Smooth muscle cell (in vitro differentiated cells): ENCODE measurements around the gene CABLES1. TPM values are rescaled to one million over a fixed set of nuclear protein-coding genes. Genes with fewer than 3 reads are reported as not detected.

Source experiments
- DNase-seq: peaks from one replicate; lab custom pipeline; 2025; ENCODE audit not compliant: unreplicated experiment; lab: John Stamatoyannopoulos, UW
- H2AFZ ChIP-seq: fragments of 200-600 bp; sonication (generic); 2 replicates; pipeline ENCODE4 v1.6.0; 2016; ENCODE audit warnings: antibody characterized with exemption, low read depth, mild to moderate bottlenecking
- H3F3A ChIP-seq: fragments of 200-600 bp; sonication (generic); 2 replicates; pipeline ENCODE4 v1.6.0; 2017; ENCODE audit warnings: antibody characterized with exemption, low read depth
- H3K27ac ChIP-seq: fragments of 200-600 bp; sonication (generic); 2 replicates; pipeline ENCODE4 v1.5.1; 2016; ENCODE audit warnings: low read depth, mild to moderate bottlenecking
- H3K27me3 ChIP-seq: fragments of 200-600 bp; sonication (generic); 2 replicates; pipeline ENCODE4 v1.6.1; 2016; ENCODE audit warnings: low read depth, mild to moderate bottlenecking
- H3K36me3 ChIP-seq: fragments of 200-600 bp; sonication (generic); 2 replicates; pipeline ENCODE4 v1.5.1; 2016; ENCODE audit warnings: low read depth
- H3K4me1 ChIP-seq: fragments of 200-600 bp; sonication (generic); 2 replicates; pipeline ENCODE4 v1.5.1; 2016; ENCODE audit warnings: low read depth
- H3K4me2 ChIP-seq: fragments of 200-600 bp; sonication (generic); 2 replicates; pipeline ENCODE4 v1.6.0; 2016; ENCODE audit warnings: mild to moderate bottlenecking
- H3K4me3 ChIP-seq: fragments of 200-600 bp; sonication (generic); 2 replicates; pipeline ENCODE4 v1.5.1; 2016; ENCODE audit warnings: mild to moderate bottlenecking
- H3K79me2 ChIP-seq: fragments of 200-600 bp; sonication (generic); 2 replicates; pipeline ENCODE4 v1.6.0; 2016; ENCODE audit warnings: low read depth, mild to moderate bottlenecking
- H3K9ac ChIP-seq: fragments of 200-600 bp; sonication (generic); 2 replicates; pipeline ENCODE4 v1.6.0; 2016; ENCODE audit warnings: low read depth
- H3K9me3 ChIP-seq: fragments of 200-600 bp; sonication (generic); replicated peaks from 2 replicates; pipeline ENCODE4 v1.5.1; 2016; ENCODE audit warnings: low read depth
- H4K20me1 ChIP-seq: fragments of 200-600 bp; sonication (generic); 2 replicates; pipeline ENCODE4 v1.6.0; 2016; ENCODE audit warnings: low read depth
- CTCF ChIP-seq: fragments of 200-600 bp; sonication (generic); IDR thresholded peaks from 2 replicates; pipeline ENCODE4 v1.5.1; 2017; ENCODE audit warnings: borderline replicate concordance, mild to moderate bottlenecking, antibody characterized with exemption; ENCODE audit not compliant: insufficient read depth, poor library complexity, severe bottlenecking
- WGBS: methylation state at CpG from one replicate; pipeline ENCODE4 v1.1.7; 2016; ENCODE audit warnings: low lambda C conversion rate; 5-methylcytosine and 5-hydroxymethylcytosine counted together
- polyA plus RNA-seq: library from polyadenylated mRNA; unstranded; fragments of >200 nt; fragmentation: Nextera tagmentation; extraction: Ambion mirVana; gene quantifications from 2 replicates; pipeline ENCODE4 v1.2.1, GENCODE V29; 2016
- total RNA-seq: library from RNA; depleted of rRNA; stranded (reverse); fragments of >200 nt; gene quantifications from 2 replicates; pipeline ENCODE4 v1.2.3, GENCODE V29; 2014

CABLES1 gene
- total and polyA plus RNA-seq, 2 experiments from 2014 or later, result 1.2 to 2.4 TPM

- no peaks in the 10 kb centered on the region for H3K9me3 ChIP-seq
- H3K4me1 ChIP-seq, result no peaks in the 10 kb centered on the region
- no peaks in the 10 kb centered on the region for H3K79me2 ChIP-seq
- no peaks in the 10 kb centered on the region for H4K20me1 ChIP-seq
- no peaks in the 10 kb centered on the region for H3K27me3 ChIP-seq
- no peak overlapping the region for H3K4me3 ChIP-seq
- H3K36me3 ChIP-seq, result no peaks in the 10 kb centered on the region
- no peak overlapping the region for H2AFZ ChIP-seq
- H3F3A ChIP-seq, result no peaks in the 10 kb centered on the region
- no peak overlapping the region for H3K27ac ChIP-seq
- no peak for DNase-seq
- H3K9ac ChIP-seq, result no peak overlapping the region
- TF ChIP-seq CTCF, result no peak
- WGBS, result 93% methylated on average over 2 of the region's 2 CpGs
- no peak overlapping the region for H3K4me2 ChIP-seq
Observed at GRCh38 chr18:23269928-23270327, 134.6 kb downstream of the CABLES1 start.

- H3K4me1 ChIP-seq, result no peaks in the 10 kb centered on the region
- 46% methylated on average over 4 of the region's 4 CpGs for WGBS
- no peak overlapping the region for H3K4me3 ChIP-seq
- H4K20me1 ChIP-seq, result no peaks in the 10 kb centered on the region
- H3K9me3 ChIP-seq, result no peaks in the 10 kb centered on the region
- peak overlapping the region; percentile 69 for H3K27ac ChIP-seq
- H3K27me3 ChIP-seq, result no peaks in the 10 kb centered on the region
- no peak overlapping the region for H3K9ac ChIP-seq
- no peaks in the 10 kb centered on the region for H3K36me3 ChIP-seq
- peak overlapping the region; percentile 25 for H3K4me2 ChIP-seq
- H3F3A ChIP-seq, result no peaks in the 10 kb centered on the region
- no peaks in the 10 kb centered on the region for H3K79me2 ChIP-seq
- no peak for DNase-seq
- no peak overlapping the region for H2AFZ ChIP-seq
- TF ChIP-seq CTCF, result no peak
Observed at GRCh38 chr18:23270986-23271680, 135.8 kb downstream of the CABLES1 start.

GRCh38 chr18:23272498-23273232, 137.4 kb downstream of the CABLES1 start:
- Histone ChIP-seq H3K4me1 (no peaks in the 10 kb centered on the region), H3K4me2 (no peak overlapping the region), H3K27ac (no peak overlapping the region), H3K36me3 (no peaks in the 10 kb centered on the region), H3K4me3 (no peak overlapping the region), H3K27me3 (no peaks in the 10 kb centered on the region), H2AFZ (no peak overlapping the region), H3K79me2 (no peaks in the 10 kb centered on the region), H4K20me1 (no peaks in the 10 kb centered on the region), H3K9ac (no peak overlapping the region), H3K9me3 (no peaks in the 10 kb centered on the region), H3F3A (no peaks in the 10 kb centered on the region)
- no peak for TF ChIP-seq CTCF
- 86% methylated on average over 11 of the region's 11 CpGs for WGBS
- DNase-seq, result no peak
